GM19328 (cell line): ENCODE results near the gene ZFYVE9.

Experiments used
- ATAC-seq: cut with Tn5 transposase; IDR thresholded peaks from one replicate; pipeline ENCODE4 v1.9.1; 2021; ENCODE audit warnings: mild to moderate bottlenecking, moderate library complexity; ENCODE audit not compliant: unreplicated experiment

ZFYVE9 gene

GRCh38 chr1:52240592-52241210 lies 98.8 kb downstream of the ZFYVE9 start:
- ATAC-seq, result no peak

GRCh38 chr1:52243221-52243987 lies 101.5 kb downstream of the ZFYVE9 start:
- ATAC-seq, result no peak

GRCh38 chr1:52249831-52250230 lies 107.9 kb downstream of the ZFYVE9 start:
- no peak for ATAC-seq

GRCh38 chr1:52253421-52253820 lies 111.5 kb downstream of the ZFYVE9 start:
- ATAC-seq, result no peak

- ATAC-seq, result no peak
Measured at GRCh38 chr1:52259886-52260285, 118.0 kb downstream of the ZFYVE9 start.

GRCh38 chr1:52263153-52263910 lies 121.4 kb downstream of the ZFYVE9 start:
- ATAC-seq, result no peak

- ATAC-seq, result no peak
Measured at GRCh38 chr1:52264530-52265115, 122.7 kb downstream of the ZFYVE9 start.

GRCh38 chr1:52266507-52266906 lies 124.6 kb downstream of the ZFYVE9 start:
- ATAC-seq, result no peak

- no peak for ATAC-seq
Measured at GRCh38 chr1:52268372-52268771, 126.5 kb downstream of the ZFYVE9 start.

- no peak for ATAC-seq
Measured at GRCh38 chr1:52281518-52281917, 139.6 kb downstream of the ZFYVE9 start.

GRCh38 chr1:52288286-52288685 lies 146.4 kb downstream of the ZFYVE9 start:
- ATAC-seq, result no peak

GRCh38 chr1:52294580-52294979 lies 152.7 kb downstream of the ZFYVE9 start:
- ATAC-seq, result no peak

GRCh38 chr1:52296345-52296744 lies 154.5 kb downstream of the ZFYVE9 start:
- ATAC-seq, result no peak

- ATAC-seq, result no peak
Measured at GRCh38 chr1:52305417-52306226, 163.7 kb downstream of the ZFYVE9 start.

- no peak for ATAC-seq
Measured at GRCh38 chr1:52306227-52307006, 164.5 kb downstream of the ZFYVE9 start.

- no peak for ATAC-seq
Measured at GRCh38 chr1:52321061-52321460, 179.2 kb downstream of the ZFYVE9 start.

GRCh38 chr1:52323731-52324130 lies 181.8 kb downstream of the ZFYVE9 start:
- no peak for ATAC-seq

GRCh38 chr1:52325786-52326185 lies 183.9 kb downstream of the ZFYVE9 start:
- no peak for ATAC-seq

- ATAC-seq, result no peak
Measured at GRCh38 chr1:52328615-52329014, 186.7 kb downstream of the ZFYVE9 start.

- no peak for ATAC-seq
Measured at GRCh38 chr1:52332411-52332810, 190.5 kb downstream of the ZFYVE9 start.
